IMR-90 (cell line): ENCODE data around the gene ATF7IP2. TPM values are rescaled to one million over a fixed set of nuclear protein-coding genes. Genes with fewer than 3 reads are reported as not detected.

Source experiments
- ATAC-seq: fragments of 200-7000 bp; cut with Tn5 transposase; 2 replicates; pipeline ENCODE4 v1.9.1; 2020; ENCODE audit warnings: low read depth, mild to moderate bottlenecking, moderate library complexity
- BruUV-seq: library from RNA; stranded (reverse); fragments of 400-500 nt; replicated peaks from 2 replicates; lab custom pipeline; 2021; lab: Mats Ljungman, UMichigan
- CTCF ChIA-PET: fragments of 300-600 bp; formaldehyde crosslinking; extraction: SDS; loops from one replicate; lab custom pipeline; 2021; ENCODE audit warnings: antibody characterized with exemption; lab: Yijun Ruan, JAX
- POLR2A ChIA-PET: fragments of 300-600 bp; sonication (Branson Sonifier 250); formaldehyde crosslinking; loops from one replicate; lab custom pipeline; 2022; ENCODE audit warnings: antibody characterized with exemption; ENCODE audit not compliant: unreplicated experiment; lab: Charles Lee
- DNase-seq: peaks from one replicate; pipeline ENCODE4 v3.0.0; 2013
- H2AFZ ChIP-seq: replicated peaks from 2 replicates; pipeline ENCODE3; 2013; ENCODE audit warnings: low read length, mild to moderate bottlenecking; ENCODE audit not compliant: poor library complexity
- H2AK5ac ChIP-seq: 2 replicates; pipeline ENCODE4 v1.6.1; 2013; ENCODE audit warnings: low read depth, low read length, inconsistent platforms
- H2AK9ac ChIP-seq: replicated peaks from 2 replicates; pipeline ENCODE3; 2013; ENCODE audit warnings: mild to moderate bottlenecking, low read depth, low read length, moderate library complexity; ENCODE audit not compliant: poor library complexity
- H2BK120ac ChIP-seq: 2 replicates; pipeline ENCODE4 v1.6.1; 2013; ENCODE audit warnings: low read depth, low read length, inconsistent platforms
- H2BK15ac ChIP-seq: 3 replicates; pipeline ENCODE4 v1.6.1; 2013; ENCODE audit warnings: low read depth, low read length, inconsistent platforms
- H2BK20ac ChIP-seq: 2 replicates; pipeline ENCODE4 v1.6.1; 2013; ENCODE audit warnings: low read depth, mild to moderate bottlenecking, inconsistent platforms, low read length, moderate library complexity
- H2BK5ac ChIP-seq: 2 replicates; pipeline ENCODE4 v1.6.1; 2013; ENCODE audit warnings: mild to moderate bottlenecking, low read depth, low read length, inconsistent platforms; ENCODE audit not compliant: poor library complexity, severe bottlenecking
- H3K14ac ChIP-seq: replicated peaks from 2 replicates; pipeline ENCODE4 v1.6.1; 2013; ENCODE audit warnings: low read depth, low read length, inconsistent platforms
- H3K18ac ChIP-seq: 2 replicates; pipeline ENCODE4 v1.6.1; 2013; ENCODE audit warnings: low read depth, low read length, control low read depth
- H3K23ac ChIP-seq: 2 replicates; pipeline ENCODE4 v1.6.1; 2013; ENCODE audit warnings: low read depth, low read length, inconsistent platforms
- H3K27ac ChIP-seq: 2 replicates; pipeline ENCODE4 v1.5.1; 2013; ENCODE audit warnings: mild to moderate bottlenecking, control low read depth, low read length; ENCODE audit not compliant: insufficient read depth
- H3K27me3 ChIP-seq: 2 replicates; pipeline ENCODE4 v1.6.1; 2013; ENCODE audit warnings: low read length; ENCODE audit not compliant: control insufficient read depth, insufficient read depth
- H3K36me3 ChIP-seq: 2 replicates; pipeline ENCODE4 v1.6.1; 2013; ENCODE audit warnings: low read length, mixed read lengths; ENCODE audit not compliant: control insufficient read depth, insufficient read depth
- H3K4ac ChIP-seq: 2 replicates; pipeline ENCODE4 v1.6.1; 2013; ENCODE audit warnings: low read depth, low read length, inconsistent platforms
- H3K4me1 ChIP-seq: 2 replicates; pipeline ENCODE4 v1.6.1; 2013; ENCODE audit warnings: low read length, mixed read lengths; ENCODE audit not compliant: control insufficient read depth, insufficient read depth
- H3K4me2 ChIP-seq: 2 replicates; pipeline ENCODE4 v1.6.1; 2013; ENCODE audit warnings: low read depth, mild to moderate bottlenecking, control low read depth, low read length, moderate library complexity
- H3K4me3 ChIP-seq: 2 replicates; pipeline ENCODE4 v1.5.1; 2013; ENCODE audit warnings: low read depth, mild to moderate bottlenecking, control low read depth, low read length, moderate library complexity; ENCODE audit not compliant: insufficient read depth
- H3K56ac ChIP-seq: 2 replicates; pipeline ENCODE4 v1.6.1; 2013; ENCODE audit warnings: low read length, inconsistent platforms; ENCODE audit not compliant: insufficient read depth; ENCODE audit errors: extremely low read depth
- H3K79me1 ChIP-seq, 2 experiments: 2 replicates each; pipeline ENCODE4 v1.6.1; 2013; ENCODE audit warnings: low read length in 2 of 2, inconsistent platforms in 1 of 2, low read depth in 1 of 2
- H3K9ac ChIP-seq: 2 replicates; pipeline ENCODE4 v1.6.1; 2013; ENCODE audit warnings: low read depth, low read length, control low read depth
- H3K9me1 ChIP-seq: 2 replicates; pipeline ENCODE4 v1.6.1; 2013; ENCODE audit warnings: low read length, inconsistent platforms; ENCODE audit not compliant: insufficient read depth
- H3K9me3 ChIP-seq: 2 replicates; pipeline ENCODE4 v1.6.1; 2013; ENCODE audit warnings: low read length; ENCODE audit not compliant: control insufficient read depth, insufficient read depth
- H4K20me1 ChIP-seq: 2 replicates; pipeline ENCODE4 v1.6.1; 2013; ENCODE audit warnings: low read length, inconsistent platforms; ENCODE audit not compliant: insufficient read depth
- H4K5ac ChIP-seq: 2 replicates; pipeline ENCODE4 v1.6.1; 2013; ENCODE audit warnings: mild to moderate bottlenecking, low read depth, low read length, control low read depth
- H4K8ac ChIP-seq, 2 experiments: 2 replicates each; pipeline ENCODE4 v1.6.1; 2013; ENCODE audit warnings: low read depth in 2 of 2, low read length in 2 of 2, control low read depth in 1 of 2, inconsistent platforms in 1 of 2
- H4K91ac ChIP-seq: 2 replicates; pipeline ENCODE4 v1.6.1; 2013; ENCODE audit warnings: low read depth, low read length, inconsistent platforms; ENCODE audit not compliant: insufficient read depth
- BHLHE40 ChIP-seq: fragments of 150-350 bp; IDR thresholded peaks from 2 replicates; pipeline ENCODE4 v1.6.1; 2016; ENCODE audit warnings: mild to moderate bottlenecking, low read depth, low read length
- CEBPB ChIP-seq: IDR thresholded peaks from 2 replicates; pipeline ENCODE4 v1.6.1; 2012; ENCODE audit warnings: low read depth, low read length, improper control_type of control experiment
- CHD1 ChIP-seq: IDR thresholded peaks from 2 replicates; pipeline ENCODE4 v1.6.1; 2012; ENCODE audit warnings: low read depth, low read length, improper control_type of control experiment
- FOS ChIP-seq: fragments of 150-350 bp; IDR thresholded peaks from 2 replicates; pipeline ENCODE4 v1.6.1; 2016; ENCODE audit warnings: low read depth, low read length
- MAFK ChIP-seq: IDR thresholded peaks from 2 replicates; pipeline ENCODE4 v1.6.1; 2012; ENCODE audit warnings: low read depth, low read length, improper control_type of control experiment
- MAZ ChIP-seq: IDR thresholded peaks from 2 replicates; pipeline ENCODE4 v1.6.1; 2012; ENCODE audit warnings: low read depth, mild to moderate bottlenecking, low read length, improper control_type of control experiment, moderate library complexity, borderline replicate concordance
- MXI1 ChIP-seq: IDR thresholded peaks from 2 replicates; pipeline ENCODE4 v1.6.1; 2012; ENCODE audit warnings: low read depth, mild to moderate bottlenecking, low read length, moderate library complexity, borderline replicate concordance
- NFE2L2 ChIP-seq: fragments of 150-350 bp; IDR thresholded peaks from 2 replicates; pipeline ENCODE4 v1.6.1; 2016; ENCODE audit warnings: low read depth, mild to moderate bottlenecking, low read length
- POLR2A ChIP-seq: IDR thresholded peaks from 2 replicates; pipeline ENCODE4 v1.6.1; 2012; ENCODE audit warnings: mild to moderate bottlenecking, low read depth, low read length
- RAD21 ChIP-seq: IDR thresholded peaks from 2 replicates; pipeline ENCODE4 v1.6.1; 2012; ENCODE audit warnings: low read length, improper control_type of control experiment
- RCOR1 ChIP-seq: IDR thresholded peaks from 2 replicates; pipeline ENCODE4 v1.6.1; 2012; ENCODE audit warnings: mild to moderate bottlenecking, low read length, improper control_type of control experiment; ENCODE audit not compliant: insufficient replicate concordance
- RFX5 ChIP-seq: IDR thresholded peaks from 2 replicates; pipeline ENCODE4 v1.8.0; 2012; ENCODE audit warnings: low read depth, mild to moderate bottlenecking, low read length, moderate library complexity
- SMC3 ChIP-seq: fragments of 150-350 bp; IDR thresholded peaks from 2 replicates; pipeline ENCODE4 v1.6.1; 2016; ENCODE audit warnings: low read depth, mild to moderate bottlenecking, antibody characterized with exemption, low read length, moderate library complexity
- WGBS, 2 experiments: methylation state at CpG; one replicate each; pipeline versions ENCODE4 v1.1.5 to v1.1.7; 2013; ENCODE audit warnings: missing lambda C conversion rate in 2 of 2; ENCODE audit not compliant: insufficient read length in 1 of 2; ENCODE audit errors: extremely low coverage in 2 of 2; 5-methylcytosine and 5-hydroxymethylcytosine counted together
- dilution Hi-C: fragments of 300-500 bp; cut with HindIII; formaldehyde crosslinking; loops from one replicate; pipeline ENCODE4 v1.14.3; 2018; ENCODE audit warnings: low sequenced_read_pairs; ENCODE audit not compliant: unreplicated experiment
- in situ Hi-C: fragments of 300-500 bp; cut with MboI; formaldehyde crosslinking; loops from 3 replicates; pipeline ENCODE4 v1.14.3; 2019; ENCODE audit warnings: low sequenced_read_pairs, inconsistent platforms, mixed read lengths
- intact Hi-C: fragments of 100-400 bp; cut with micrococcal nuclease; formaldehyde crosslinking; loops from 2 replicates; pipeline ENCODE4 v1.10.0; 2022
- polyA plus RNA-seq, 3 experiments: library from polyadenylated mRNA; depleted of rRNA; stranded (reverse); fragments of >200 nt; gene quantifications; 2 replicates each; pipeline ENCODE4 v1.2.3, GENCODE V29; 2012; ENCODE audit warnings: low replicate concordance in 1 of 3
- total RNA-seq: library from RNA; depleted of rRNA; stranded (reverse); fragments of >200 nt; gene quantifications from 2 replicates; pipeline ENCODE4 v1.2.3, GENCODE V29; 2012
- TF ChIP-seq, protein P1 (sequence below): conservative IDR thresholded peaks from 2 replicates; pipeline ENCODE4 v1.5.1; 2012; ENCODE audit warnings: mild to moderate bottlenecking, low read depth, low read length, improper control_type of control experiment
- TF ChIP-seq, protein P2 (sequence below): fragments of 150-350 bp; IDR thresholded peaks from 2 replicates; pipeline ENCODE4 v1.6.1; 2017; ENCODE audit warnings: mild to moderate bottlenecking, antibody characterized with exemption, low read length, low read depth
- TF ChIP-seq, protein P3 (sequence below): fragments of 150-350 bp; IDR thresholded peaks from 2 replicates; pipeline ENCODE4 v1.6.1; 2016; ENCODE audit warnings: low read depth, mild to moderate bottlenecking, low read length, moderate library complexity, borderline replicate concordance

The ATF7IP2 gene
- total and polyA plus RNA-seq, 2 of the 4 experiments (the other 2 are of a cell fraction), result 2.7 to 3.6 TPM

DNA sequence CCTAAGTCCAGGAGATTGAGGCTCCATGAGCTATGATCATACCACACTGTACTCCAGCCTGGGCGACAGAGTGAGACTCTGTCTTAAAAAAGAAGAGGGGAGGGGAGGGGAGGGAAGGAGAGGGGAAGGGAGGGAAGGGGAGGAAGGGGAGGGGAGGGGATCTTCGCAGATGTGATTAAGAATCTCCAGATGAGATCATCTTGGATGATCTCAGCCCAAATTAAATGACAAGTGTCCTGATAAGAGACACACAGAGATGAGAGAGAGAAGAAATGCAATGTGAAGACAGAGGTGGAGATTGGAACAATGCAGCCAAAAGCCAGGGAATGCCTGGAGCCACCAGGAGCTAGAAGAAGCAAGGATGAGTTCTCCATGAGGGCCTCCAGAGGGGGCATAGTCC lies 124.4 kb downstream of the ATF7IP2 start:
- CTCF ChIA-PET, result interaction anchor here (1.0 to 1.6 kb wide), 2 partner anchors 227 to 1938 kb away, joined by 3 to 10 read pairs; no protein-coding TSS in a partner anchor
- DNase-seq (no peak), ATAC-seq (no peak)
- peaks cover 2% of the 10 kb centered on the region; the same call in 1 of the 2 replicates for H3K4me1 ChIP-seq
- BruUV-seq, result no TSS peak
- H2AFZ ChIP-seq, result no peak overlapping the region
- intact Hi-C loops, result no loop called here
- H2AK5ac ChIP-seq, result no peak overlapping the region
- no peak overlapping the region for H3K4me2 ChIP-seq
- H4K91ac ChIP-seq, result no peak overlapping the region
- H4K20me1 ChIP-seq, result no peaks in the 10 kb centered on the region
- no peak overlapping the region for H4K5ac ChIP-seq
- WGBS, 2 experiments, result 20% methylated on average over 1 of the region's 2 CpGs; no CpG with 5 or more reads in 1 of the 2 experiments
- H2BK5ac ChIP-seq, result no peak overlapping the region
- dilution Hi-C loops, result no loop called here
- H2BK120ac ChIP-seq, result no peak overlapping the region
- H3K36me3 ChIP-seq, result no peaks in the 10 kb centered on the region
- no peak overlapping the region for H3K56ac ChIP-seq
- H4K8ac ChIP-seq, result no peak overlapping the region
- no peak overlapping the region for H2BK15ac ChIP-seq
- no peaks in the 10 kb centered on the region for H3K79me1 ChIP-seq
- H3K4ac ChIP-seq, result no peak overlapping the region
- no peak overlapping the region for H3K18ac ChIP-seq
- H2BK20ac ChIP-seq, result no peak overlapping the region
- H3K23ac ChIP-seq, result no peak overlapping the region
- no peak overlapping the region for H2AK9ac ChIP-seq
- H3K27me3 ChIP-seq, result no peaks in the 10 kb centered on the region
- no peak overlapping the region for H3K4me3 ChIP-seq
- H3K9me3 ChIP-seq, result no peaks in the 10 kb centered on the region
- TF ChIP-seq, protein P1, sequence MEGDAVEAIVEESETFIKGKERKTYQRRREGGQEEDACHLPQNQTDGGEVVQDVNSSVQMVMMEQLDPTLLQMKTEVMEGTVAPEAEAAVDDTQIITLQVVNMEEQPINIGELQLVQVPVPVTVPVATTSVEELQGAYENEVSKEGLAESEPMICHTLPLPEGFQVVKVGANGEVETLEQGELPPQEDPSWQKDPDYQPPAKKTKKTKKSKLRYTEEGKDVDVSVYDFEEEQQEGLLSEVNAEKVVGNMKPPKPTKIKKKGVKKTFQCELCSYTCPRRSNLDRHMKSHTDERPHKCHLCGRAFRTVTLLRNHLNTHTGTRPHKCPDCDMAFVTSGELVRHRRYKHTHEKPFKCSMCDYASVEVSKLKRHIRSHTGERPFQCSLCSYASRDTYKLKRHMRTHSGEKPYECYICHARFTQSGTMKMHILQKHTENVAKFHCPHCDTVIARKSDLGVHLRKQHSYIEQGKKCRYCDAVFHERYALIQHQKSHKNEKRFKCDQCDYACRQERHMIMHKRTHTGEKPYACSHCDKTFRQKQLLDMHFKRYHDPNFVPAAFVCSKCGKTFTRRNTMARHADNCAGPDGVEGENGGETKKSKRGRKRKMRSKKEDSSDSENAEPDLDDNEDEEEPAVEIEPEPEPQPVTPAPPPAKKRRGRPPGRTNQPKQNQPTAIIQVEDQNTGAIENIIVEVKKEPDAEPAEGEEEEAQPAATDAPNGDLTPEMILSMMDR, result no peak
- TF ChIP-seq BHLHE40 (no peak), MAZ (no peak), CEBPB (no peak), RFX5 (no peak), RAD21 (no peak), NFE2L2 (no peak), MAFK (no peak), MXI1 (no peak), CHD1 (no peak), FOS (no peak), RCOR1 (no peak), SMC3 (no peak), POLR2A (no peak)
- TF ChIP-seq, protein P2, sequence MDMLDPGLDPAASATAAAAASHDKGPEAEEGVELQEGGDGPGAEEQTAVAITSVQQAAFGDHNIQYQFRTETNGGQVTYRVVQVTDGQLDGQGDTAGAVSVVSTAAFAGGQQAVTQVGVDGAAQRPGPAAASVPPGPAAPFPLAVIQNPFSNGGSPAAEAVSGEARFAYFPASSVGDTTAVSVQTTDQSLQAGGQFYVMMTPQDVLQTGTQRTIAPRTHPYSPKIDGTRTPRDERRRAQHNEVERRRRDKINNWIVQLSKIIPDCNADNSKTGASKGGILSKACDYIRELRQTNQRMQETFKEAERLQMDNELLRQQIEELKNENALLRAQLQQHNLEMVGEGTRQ, result no peak
- TF ChIP-seq, protein P3, sequence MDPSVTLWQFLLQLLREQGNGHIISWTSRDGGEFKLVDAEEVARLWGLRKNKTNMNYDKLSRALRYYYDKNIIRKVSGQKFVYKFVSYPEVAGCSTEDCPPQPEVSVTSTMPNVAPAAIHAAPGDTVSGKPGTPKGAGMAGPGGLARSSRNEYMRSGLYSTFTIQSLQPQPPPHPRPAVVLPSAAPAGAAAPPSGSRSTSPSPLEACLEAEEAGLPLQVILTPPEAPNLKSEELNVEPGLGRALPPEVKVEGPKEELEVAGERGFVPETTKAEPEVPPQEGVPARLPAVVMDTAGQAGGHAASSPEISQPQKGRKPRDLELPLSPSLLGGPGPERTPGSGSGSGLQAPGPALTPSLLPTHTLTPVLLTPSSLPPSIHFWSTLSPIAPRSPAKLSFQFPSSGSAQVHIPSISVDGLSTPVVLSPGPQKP, result no peak
- H3K9me1 ChIP-seq, result no peaks in the 10 kb centered on the region
- no peak overlapping the region for H3K27ac ChIP-seq
- no peak overlapping the region for H3K14ac ChIP-seq
- no peak overlapping the region for H3K9ac ChIP-seq
- in situ Hi-C loops, result loop anchor here (5.0 to 25.0 kb wide), 2 partner anchors 253 to 1498 kb away; no protein-coding TSS in a partner anchor
- POLR2A ChIA-PET, result no interaction called here
